MCF 10A (cell line): ENCODE data around the gene ABHD14A. TPM values are rescaled to one million over a fixed set of nuclear protein-coding genes. Genes with fewer than 3 reads are reported as not detected.
"Not testable (repeated sequence)": the region's sequence is repeated elsewhere in the genome, so short reads cannot be mapped to it uniquely, and the experiment has no call there.

Experiments used
- BruUV-seq: library from RNA; stranded (reverse); fragments of 400-500 nt; replicated peaks from 2 replicates; lab custom pipeline; 2021; lab: Mats Ljungman, UMichigan
- CTCF ChIA-PET: fragments of 300-600 bp; sonication (Branson Sonifier 250); formaldehyde crosslinking; extraction: SDS; loops from one replicate; lab custom pipeline; 2021; ENCODE audit warnings: antibody characterized with exemption, inconsistent platforms; lab: Yijun Ruan, JAX
- POLR2A ChIA-PET: fragments of 300-600, 350-650 bp; sonication (Branson Sonifier 250); formaldehyde crosslinking; extraction: SDS; loops from one replicate; lab custom pipeline; 2020; ENCODE audit warnings: antibody characterized with exemption, inconsistent platforms; lab: Yijun Ruan, JAX
- DNase-seq: peaks from one replicate; pipeline ENCODE4 v3.0.0-alpha.2; 2018; ENCODE audit not compliant: unreplicated experiment
- H3K27ac Mint-ChIP-seq: one replicate; pipeline ENCODE4 v1.8.0; 2022; ENCODE audit warnings: mild to moderate bottlenecking, low read depth, mixed read lengths; ENCODE audit not compliant: unreplicated experiment
- H3K27me3 Mint-ChIP-seq: one replicate; pipeline ENCODE4 v1.8.0; 2022; ENCODE audit warnings: mixed read lengths; ENCODE audit not compliant: insufficient read depth, unreplicated experiment
- H3K36me3 Mint-ChIP-seq: one replicate; pipeline ENCODE4 v1.8.0; 2022; ENCODE audit warnings: mild to moderate bottlenecking, moderate library complexity, mixed read lengths; ENCODE audit not compliant: insufficient read depth, unreplicated experiment
- H3K4me1 Mint-ChIP-seq: one replicate; pipeline ENCODE4 v1.8.0; 2022; ENCODE audit warnings: mixed read lengths; ENCODE audit not compliant: insufficient read depth, unreplicated experiment
- H3K4me3 Mint-ChIP-seq: one replicate; pipeline ENCODE4 v1.8.0; 2022; ENCODE audit warnings: mild to moderate bottlenecking, moderate library complexity, mixed read lengths; ENCODE audit not compliant: unreplicated experiment
- H3K9me3 Mint-ChIP-seq: one replicate; pipeline ENCODE4 v1.8.0; 2022; ENCODE audit warnings: mixed read lengths; ENCODE audit not compliant: unreplicated experiment
- CTCF ChIP-seq: fragments of 200-600 bp; IDR thresholded peaks from one replicate; pipeline ENCODE4 v1.8.0; 2022; ENCODE audit warnings: antibody characterized with exemption, mild to moderate bottlenecking; ENCODE audit not compliant: unreplicated experiment
- intact Hi-C: fragments of 100-400 bp; cut with micrococcal nuclease; formaldehyde crosslinking; loops from 2 replicates; pipeline ENCODE4 v1.14.1; 2022
- total RNA-seq: library from RNA; stranded (reverse); gene quantifications from 2 replicates; pipeline ENCODE4 v1.2.3, GENCODE V29; 2022

Gene ABHD14A
- total RNA-seq, 1 experiment from 2014 or later: 8.1 TPM

GRCh38 chr3:51992017-51992682, 17.3 kb downstream of the ABHD14A start:
- Mint-ChIP-seq H3K36me3 (peaks cover 58% of the 10 kb centered on the region), H3K27ac (peak overlapping the region; percentile 35), H3K4me1 (peaks cover 6% of the 10 kb centered on the region), H3K9me3 (no peaks in the 10 kb centered on the region), H3K27me3 (no peaks in the 10 kb centered on the region), H3K4me3 (no peak overlapping the region)
- POLR2A ChIA-PET: interaction anchor here (0.6 to 2.9 kb wide), 10 partner anchors 9 to 1670 kb away, joined by 3 to 30 read pairs (median 4); partner anchors contain the start of genes ABHD14A, ABHD14B, ACY1 and DCAF1
- CTCF ChIA-PET: interaction anchor here (0.6 to 3.0 kb wide), 4 partner anchors 9 to 153 kb away, joined by 3 to 12 read pairs (median 4); partner anchors contain the start of gene ACY1
- TSS peak; percentile 29 for BruUV-seq
- intact Hi-C loops: no loop called here
- no peak for DNase-seq
- TF ChIP-seq CTCF: no peak

- Mint-ChIP-seq H3K36me3 (peaks cover 53% of the 10 kb centered on the region), H3K4me1 (peaks cover 14% of the 10 kb centered on the region), H3K4me3 (peak overlapping the region; percentile 96)
- intact Hi-C loops, H3K27ac Mint-ChIP-seq, H3K9me3 Mint-ChIP-seq, DNase-seq, H3K27me3 Mint-ChIP-seq: not testable (repeated sequence)
- TSS peak; percentile 58 for BruUV-seq
- ChIA-PET CTCF (interaction anchor here (0.6 to 3.0 kb wide), 5 partner anchors 10 to 601 kb away, joined by 3 to 12 read pairs (median 4); partner anchors contain the start of gene ACY1), POLR2A (interaction anchor here (1.4 to 2.9 kb wide), 3 partner anchors 11 to 419 kb away, joined by 4 to 93 read pairs (median 11); partner anchors contain the start of genes ABHD14A, ABHD14B and ACY1)
Measured at GRCh38 chr3:51993657-51994056, 18.8 kb downstream of the ABHD14A start.

GRCh38 chr3:51994530-51994929, 19.7 kb downstream of the ABHD14A start:
- H3K27me3 Mint-ChIP-seq: no peaks in the 10 kb centered on the region
- H3K4me1 Mint-ChIP-seq: peaks cover 8% of the 10 kb centered on the region
- peak overlapping the region; percentile 96 for H3K4me3 Mint-ChIP-seq
- no peak for DNase-seq
- TF ChIP-seq CTCF: no peak
- intact Hi-C loops: no loop called here
- H3K36me3 Mint-ChIP-seq: peaks cover 53% of the 10 kb centered on the region
- H3K27ac Mint-ChIP-seq: peak overlapping the region; percentile 100
- CTCF ChIA-PET: interaction anchor here (0.7 to 2.7 kb wide), 8 partner anchors 8 to 698 kb away, joined by 3 to 13 read pairs (median 4); partner anchors contain the start of genes ABHD14A, ABHD14B and ACY1
- H3K9me3 Mint-ChIP-seq: no peaks in the 10 kb centered on the region
- POLR2A ChIA-PET: interaction anchor here (0.7 to 2.9 kb wide), 15 partner anchors 12 to 495 kb away, joined by 3 to 93 read pairs (median 6); partner anchors contain the start of genes ABHD14A, ABHD14B, ACY1 and PARP3
- no TSS peak for BruUV-seq

GRCh38 chr3:51995346-51996163, 20.7 kb downstream of the ABHD14A start, which contains the start of gene RPL29:
TSS of gene RPL29 (minus strand) at chr3:51995895. CDS start at chr3:51995461, 434 bp downstream.
- no TSS peak for BruUV-seq
- H3K4me3 Mint-ChIP-seq: peak within 1 kb of the TSS; percentile 96
- peak; percentile 94 for DNase-seq
- ChIA-PET POLR2A (interaction anchor here (0.6 to 2.9 kb wide), 34 partner anchors 9 to 1679 kb away, joined by 3 to 93 read pairs (median 5); partner anchors contain the start of genes ABHD14A, ABHD14B, ACY1 and DUSP7), CTCF (interaction anchor here (0.6 to 2.7 kb wide), 15 partner anchors 9 to 1460 kb away, joined by 3 to 13 read pairs (median 4); partner anchors contain the start of genes ABHD14A, ABHD14B, ACY1 and PARP3)
- peak within 1 kb of the TSS; percentile 100 for H3K27ac Mint-ChIP-seq
- no peaks in the 10 kb centered on the region for H3K27me3 Mint-ChIP-seq
- intact Hi-C loops: loop anchor here (1.0 kb wide), 1 partner anchor 53 kb away; the partner anchor contains the start of gene PARP3
- peaks cover 53% of the 10 kb centered on the region for H3K36me3 Mint-ChIP-seq
- no peaks in the 10 kb centered on the region for H3K9me3 Mint-ChIP-seq
- no peak for TF ChIP-seq CTCF
- peaks cover 8% of the 10 kb centered on the region for H3K4me1 Mint-ChIP-seq
